Renal cortex interstitium (tissue), 3 donors: ENCODE results near the gene ZNF429. TPM values are rescaled to one million over a fixed set of nuclear protein-coding genes. Genes with fewer than 3 reads are reported as not detected.

Experiments
- polyA plus RNA-seq, 3 donors: library from polyadenylated mRNA; unstranded; fragments of 120-200 nt; gene quantifications; one replicate each; pipeline ENCODE4 v1.2.1, GENCODE V29; 2013; ENCODE audit not compliant: insufficient read length in 3 of 3

Gene ZNF429
- polyA plus RNA-seq, 3 donors, result 24.0 to 33.2 (median 31.9) TPM

Other genes starting within 250 kb of the ZNF429 start
- 10 to 100 TPM; 16.2 to 23.1 (median 20.8) TPM for gene ZNF708, start 176.2 kb upstream of the ZNF429 start, polyA plus RNA-seq
- 10 to 100 TPM; 35.9 to 45.4 (median 36.0) TPM for gene ZNF738, start 146.6 kb upstream of the ZNF429 start, polyA plus RNA-seq
- gene ZNF493, start 108.5 kb upstream of the ZNF429 start, polyA plus RNA-seq, result 10 to 100 TPM; 21.1 to 31.0 (median 23.0) TPM